Effector memory CD8-positive, alpha-beta T cell (primary cell): Measurements from ENCODE around the gene MYH6.

Source experiments
- ATAC-seq: fragments of 150-1000 bp; cut with Tn5 transposase; replicated peaks from 2 replicates; pipeline ENCODE4 v1.10.0; 2021; ENCODE audit warnings: mild to moderate bottlenecking, moderate library complexity
- DNase-seq, 3 experiments: peaks; one replicate each; pipeline ENCODE4 v3.0.0; 2021
- H3K27ac Mint-ChIP-seq, 2 donors: one replicate each; pipeline ENCODE4 v1.8.0; 2022; ENCODE audit warnings: mild to moderate bottlenecking in 2 of 2, mixed read lengths in 2 of 2, moderate library complexity in 2 of 2
- H3K27me3 Mint-ChIP-seq, 2 donors: one replicate each; pipeline ENCODE4 v1.8.0; 2022; ENCODE audit warnings: mixed read lengths in 2 of 2
- H3K36me3 Mint-ChIP-seq: one replicate; pipeline ENCODE4 v1.8.0; 2022; ENCODE audit warnings: mild to moderate bottlenecking, moderate library complexity, mixed read lengths; ENCODE audit not compliant: insufficient read depth
- H3K4me1 Mint-ChIP-seq, 2 donors: one replicate each; pipeline ENCODE4 v1.8.0; 2022; ENCODE audit warnings: low read depth in 2 of 2, mixed read lengths in 2 of 2
- H3K4me3 Mint-ChIP-seq, 2 donors: one replicate each; pipeline ENCODE4 v1.8.0; 2022; ENCODE audit warnings: mild to moderate bottlenecking in 2 of 2, mixed read lengths in 2 of 2, moderate library complexity in 2 of 2
- H3K9me3 Mint-ChIP-seq, 2 donors: one replicate each; pipeline ENCODE4 v1.8.0; 2022; ENCODE audit warnings: mixed read lengths in 2 of 2

The MYH6 gene

GRCh38 chr14:23339506-23340268, 68.4 kb downstream of the MYH6 start:
- H3K27me3 Mint-ChIP-seq = peaks cover 40 to 50% of the 10 kb centered on the region in 2 donors
- DNase-seq (no peak), ATAC-seq (no peak)
- no peaks in the 10 kb centered on the region for H3K36me3 Mint-ChIP-seq
- no peaks in the 10 kb centered on the region for H3K9me3 Mint-ChIP-seq
- no peaks in the 10 kb centered on the region for H3K4me1 Mint-ChIP-seq
- H3K27ac Mint-ChIP-seq = no peak overlapping the region
- H3K4me3 Mint-ChIP-seq = no peak overlapping the region

GRCh38 chr14:23335623-23336022, 72.5 kb downstream of the MYH6 start:
- no peak overlapping the region for H3K4me3 Mint-ChIP-seq
- H3K27me3 Mint-ChIP-seq = peaks cover 31 to 42% of the 10 kb centered on the region in 2 donors
- no peak overlapping the region for H3K27ac Mint-ChIP-seq
- H3K9me3 Mint-ChIP-seq = no peaks in the 10 kb centered on the region
- H3K4me1 Mint-ChIP-seq = no peaks in the 10 kb centered on the region
- H3K36me3 Mint-ChIP-seq = no peaks in the 10 kb centered on the region
- DNase-seq (no peak), ATAC-seq (no peak)
